IMR-90 (cell line): ENCODE measurements around the gene FAM162B. TPM values are rescaled to one million over a fixed set of nuclear protein-coding genes. Genes with fewer than 3 reads are reported as not detected.

ENCODE experiments used
- ATAC-seq: fragments of 200-7000 bp; cut with Tn5 transposase; 2 replicates; pipeline ENCODE4 v1.9.1; 2020; ENCODE audit warnings: low read depth, mild to moderate bottlenecking, moderate library complexity
- BruUV-seq: library from RNA; stranded (reverse); fragments of 400-500 nt; replicated peaks from 2 replicates; lab custom pipeline; 2021; lab: Mats Ljungman, UMichigan
- CTCF ChIA-PET: fragments of 300-600 bp; formaldehyde crosslinking; extraction: SDS; loops from one replicate; lab custom pipeline; 2021; ENCODE audit warnings: antibody characterized with exemption; lab: Yijun Ruan, JAX
- POLR2A ChIA-PET: fragments of 300-600 bp; sonication (Branson Sonifier 250); formaldehyde crosslinking; loops from one replicate; lab custom pipeline; 2022; ENCODE audit warnings: antibody characterized with exemption; ENCODE audit not compliant: unreplicated experiment; lab: Charles Lee
- DNase-seq: peaks from one replicate; pipeline ENCODE4 v3.0.0; 2013
- H2AFZ ChIP-seq: replicated peaks from 2 replicates; pipeline ENCODE3; 2013; ENCODE audit warnings: low read length, mild to moderate bottlenecking; ENCODE audit not compliant: poor library complexity
- H2AK5ac ChIP-seq: 2 replicates; pipeline ENCODE4 v1.6.1; 2013; ENCODE audit warnings: low read depth, low read length, inconsistent platforms
- H2AK9ac ChIP-seq: replicated peaks from 2 replicates; pipeline ENCODE3; 2013; ENCODE audit warnings: mild to moderate bottlenecking, low read depth, low read length, moderate library complexity; ENCODE audit not compliant: poor library complexity
- H2BK120ac ChIP-seq: 2 replicates; pipeline ENCODE4 v1.6.1; 2013; ENCODE audit warnings: low read depth, low read length, inconsistent platforms
- H2BK15ac ChIP-seq: 3 replicates; pipeline ENCODE4 v1.6.1; 2013; ENCODE audit warnings: low read depth, low read length, inconsistent platforms
- H2BK20ac ChIP-seq: 2 replicates; pipeline ENCODE4 v1.6.1; 2013; ENCODE audit warnings: low read depth, mild to moderate bottlenecking, inconsistent platforms, low read length, moderate library complexity
- H2BK5ac ChIP-seq: 2 replicates; pipeline ENCODE4 v1.6.1; 2013; ENCODE audit warnings: mild to moderate bottlenecking, low read depth, low read length, inconsistent platforms; ENCODE audit not compliant: poor library complexity, severe bottlenecking
- H3K14ac ChIP-seq: replicated peaks from 2 replicates; pipeline ENCODE4 v1.6.1; 2013; ENCODE audit warnings: low read depth, low read length, inconsistent platforms
- H3K18ac ChIP-seq: 2 replicates; pipeline ENCODE4 v1.6.1; 2013; ENCODE audit warnings: low read depth, low read length, control low read depth
- H3K23ac ChIP-seq: 2 replicates; pipeline ENCODE4 v1.6.1; 2013; ENCODE audit warnings: low read depth, low read length, inconsistent platforms
- H3K27ac ChIP-seq: 2 replicates; pipeline ENCODE4 v1.5.1; 2013; ENCODE audit warnings: mild to moderate bottlenecking, control low read depth, low read length; ENCODE audit not compliant: insufficient read depth
- H3K27me3 ChIP-seq: 2 replicates; pipeline ENCODE4 v1.6.1; 2013; ENCODE audit warnings: low read length; ENCODE audit not compliant: control insufficient read depth, insufficient read depth
- H3K36me3 ChIP-seq: 2 replicates; pipeline ENCODE4 v1.6.1; 2013; ENCODE audit warnings: low read length, mixed read lengths; ENCODE audit not compliant: control insufficient read depth, insufficient read depth
- H3K4ac ChIP-seq: 2 replicates; pipeline ENCODE4 v1.6.1; 2013; ENCODE audit warnings: low read depth, low read length, inconsistent platforms
- H3K4me1 ChIP-seq: 2 replicates; pipeline ENCODE4 v1.6.1; 2013; ENCODE audit warnings: low read length, mixed read lengths; ENCODE audit not compliant: control insufficient read depth, insufficient read depth
- H3K4me2 ChIP-seq: 2 replicates; pipeline ENCODE4 v1.6.1; 2013; ENCODE audit warnings: low read depth, mild to moderate bottlenecking, control low read depth, low read length, moderate library complexity
- H3K4me3 ChIP-seq: 2 replicates; pipeline ENCODE4 v1.5.1; 2013; ENCODE audit warnings: low read depth, mild to moderate bottlenecking, control low read depth, low read length, moderate library complexity; ENCODE audit not compliant: insufficient read depth
- H3K56ac ChIP-seq: 2 replicates; pipeline ENCODE4 v1.6.1; 2013; ENCODE audit warnings: low read length, inconsistent platforms; ENCODE audit not compliant: insufficient read depth; ENCODE audit errors: extremely low read depth
- H3K79me1 ChIP-seq, 2 experiments: 2 replicates each; pipeline ENCODE4 v1.6.1; 2013; ENCODE audit warnings: low read length in 2 of 2, inconsistent platforms in 1 of 2, low read depth in 1 of 2
- H3K9ac ChIP-seq: 2 replicates; pipeline ENCODE4 v1.6.1; 2013; ENCODE audit warnings: low read depth, low read length, control low read depth
- H3K9me1 ChIP-seq: 2 replicates; pipeline ENCODE4 v1.6.1; 2013; ENCODE audit warnings: low read length, inconsistent platforms; ENCODE audit not compliant: insufficient read depth
- H3K9me3 ChIP-seq: 2 replicates; pipeline ENCODE4 v1.6.1; 2013; ENCODE audit warnings: low read length; ENCODE audit not compliant: control insufficient read depth, insufficient read depth
- H4K20me1 ChIP-seq: 2 replicates; pipeline ENCODE4 v1.6.1; 2013; ENCODE audit warnings: low read length, inconsistent platforms; ENCODE audit not compliant: insufficient read depth
- H4K5ac ChIP-seq: 2 replicates; pipeline ENCODE4 v1.6.1; 2013; ENCODE audit warnings: mild to moderate bottlenecking, low read depth, low read length, control low read depth
- H4K8ac ChIP-seq, 2 experiments: 2 replicates each; pipeline ENCODE4 v1.6.1; 2013; ENCODE audit warnings: low read depth in 2 of 2, low read length in 2 of 2, control low read depth in 1 of 2, inconsistent platforms in 1 of 2
- H4K91ac ChIP-seq: 2 replicates; pipeline ENCODE4 v1.6.1; 2013; ENCODE audit warnings: low read depth, low read length, inconsistent platforms; ENCODE audit not compliant: insufficient read depth
- BHLHE40 ChIP-seq: fragments of 150-350 bp; IDR thresholded peaks from 2 replicates; pipeline ENCODE4 v1.6.1; 2016; ENCODE audit warnings: mild to moderate bottlenecking, low read depth, low read length
- CHD1 ChIP-seq: IDR thresholded peaks from 2 replicates; pipeline ENCODE4 v1.6.1; 2012; ENCODE audit warnings: low read depth, low read length, improper control_type of control experiment
- FOS ChIP-seq: fragments of 150-350 bp; IDR thresholded peaks from 2 replicates; pipeline ENCODE4 v1.6.1; 2016; ENCODE audit warnings: low read depth, low read length
- MAFK ChIP-seq: IDR thresholded peaks from 2 replicates; pipeline ENCODE4 v1.6.1; 2012; ENCODE audit warnings: low read depth, low read length, improper control_type of control experiment
- MAZ ChIP-seq: IDR thresholded peaks from 2 replicates; pipeline ENCODE4 v1.6.1; 2012; ENCODE audit warnings: low read depth, mild to moderate bottlenecking, low read length, improper control_type of control experiment, moderate library complexity, borderline replicate concordance
- MXI1 ChIP-seq: IDR thresholded peaks from 2 replicates; pipeline ENCODE4 v1.6.1; 2012; ENCODE audit warnings: low read depth, mild to moderate bottlenecking, low read length, moderate library complexity, borderline replicate concordance
- NFE2L2 ChIP-seq: fragments of 150-350 bp; IDR thresholded peaks from 2 replicates; pipeline ENCODE4 v1.6.1; 2016; ENCODE audit warnings: low read depth, mild to moderate bottlenecking, low read length
- RAD21 ChIP-seq: IDR thresholded peaks from 2 replicates; pipeline ENCODE4 v1.6.1; 2012; ENCODE audit warnings: low read length, improper control_type of control experiment
- RFX5 ChIP-seq: IDR thresholded peaks from 2 replicates; pipeline ENCODE4 v1.8.0; 2012; ENCODE audit warnings: low read depth, mild to moderate bottlenecking, low read length, moderate library complexity
- SMC3 ChIP-seq: fragments of 150-350 bp; IDR thresholded peaks from 2 replicates; pipeline ENCODE4 v1.6.1; 2016; ENCODE audit warnings: low read depth, mild to moderate bottlenecking, antibody characterized with exemption, low read length, moderate library complexity
- WGBS, 2 experiments: methylation state at CpG; one replicate each; pipeline versions ENCODE4 v1.1.5 to v1.1.7; 2013; ENCODE audit warnings: missing lambda C conversion rate in 2 of 2; ENCODE audit not compliant: insufficient read length in 1 of 2; ENCODE audit errors: extremely low coverage in 2 of 2; 5-methylcytosine and 5-hydroxymethylcytosine counted together
- dilution Hi-C: fragments of 300-500 bp; cut with HindIII; formaldehyde crosslinking; loops from one replicate; pipeline ENCODE4 v1.14.3; 2018; ENCODE audit warnings: low sequenced_read_pairs; ENCODE audit not compliant: unreplicated experiment
- in situ Hi-C: fragments of 300-500 bp; cut with MboI; formaldehyde crosslinking; loops from 3 replicates; pipeline ENCODE4 v1.14.3; 2019; ENCODE audit warnings: low sequenced_read_pairs, inconsistent platforms, mixed read lengths
- intact Hi-C: fragments of 100-400 bp; cut with micrococcal nuclease; formaldehyde crosslinking; loops from 2 replicates; pipeline ENCODE4 v1.10.0; 2022
- polyA plus RNA-seq, 3 experiments: library from polyadenylated mRNA; depleted of rRNA; stranded (reverse); fragments of >200 nt; gene quantifications; 2 replicates each; pipeline ENCODE4 v1.2.3, GENCODE V29; 2012; ENCODE audit warnings: low replicate concordance in 1 of 3
- total RNA-seq: library from RNA; depleted of rRNA; stranded (reverse); fragments of >200 nt; gene quantifications from 2 replicates; pipeline ENCODE4 v1.2.3, GENCODE V29; 2012
- TF ChIP-seq, protein P1 (sequence below): fragments of 150-350 bp; IDR thresholded peaks from 2 replicates; pipeline ENCODE4 v1.6.1; 2017; ENCODE audit warnings: mild to moderate bottlenecking, antibody characterized with exemption, low read length, low read depth

The FAM162B gene
- total and polyA plus RNA-seq, 2 of the 4 experiments (the other 2 are of a cell fraction) = 2.9 to 3.2 TPM

- DNase-seq (no peak), ATAC-seq (no peak)
- Histone ChIP-seq H2AK9ac (no peak overlapping the region), H4K5ac (no peak overlapping the region), H3K56ac (no peak overlapping the region; the same call in 1 of the 2 replicates), H2BK5ac (no peak overlapping the region), H3K4ac (no peak overlapping the region), H2BK120ac (no peak overlapping the region), H3K9me1 (no peaks in the 10 kb centered on the region), H3K27me3 (peaks cover 12% of the 10 kb centered on the region), H3K23ac (no peak overlapping the region), H3K9me3 (no peaks in the 10 kb centered on the region), H3K4me3 (no peak overlapping the region), H3K9ac (no peak overlapping the region), H3K14ac (no peak overlapping the region), H2AFZ (no peak overlapping the region), H3K36me3 (no peaks in the 10 kb centered on the region), H4K20me1 (no peaks in the 10 kb centered on the region), H3K27ac (no peak overlapping the region), H3K4me1 (no peaks in the 10 kb centered on the region), H3K79me1 (no peaks in the 10 kb centered on the region), H2BK15ac (no peak overlapping the region), H3K4me2 (no peak overlapping the region), H4K91ac (no peak overlapping the region), H2BK20ac (no peak overlapping the region), H4K8ac (no peak overlapping the region), H2AK5ac (no peak overlapping the region), H3K18ac (no peak overlapping the region)
- ChIA-PET POLR2A (no interaction called here), CTCF (no interaction called here)
- BruUV-seq = no TSS peak
- dilution Hi-C loops = no loop called here
- WGBS, 2 experiments = no CpG with 5 or more reads among the region's 1 CpG
- in situ Hi-C loops = no loop called here
- intact Hi-C loops = no loop called here
- no peak for TF ChIP-seq MXI1
- TF ChIP-seq BHLHE40 = no peak
- TF ChIP-seq, protein P1, sequence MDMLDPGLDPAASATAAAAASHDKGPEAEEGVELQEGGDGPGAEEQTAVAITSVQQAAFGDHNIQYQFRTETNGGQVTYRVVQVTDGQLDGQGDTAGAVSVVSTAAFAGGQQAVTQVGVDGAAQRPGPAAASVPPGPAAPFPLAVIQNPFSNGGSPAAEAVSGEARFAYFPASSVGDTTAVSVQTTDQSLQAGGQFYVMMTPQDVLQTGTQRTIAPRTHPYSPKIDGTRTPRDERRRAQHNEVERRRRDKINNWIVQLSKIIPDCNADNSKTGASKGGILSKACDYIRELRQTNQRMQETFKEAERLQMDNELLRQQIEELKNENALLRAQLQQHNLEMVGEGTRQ = no peak
- TF ChIP-seq MAZ = no peak
- TF ChIP-seq RFX5 = no peak
- TF ChIP-seq RAD21 = no peak
- no peak for TF ChIP-seq SMC3
- no peak for TF ChIP-seq FOS
- no peak for TF ChIP-seq NFE2L2
- no peak for TF ChIP-seq CHD1
- TF ChIP-seq MAFK = no peak
Observed at GRCh38 chr6:116762235-116762634, 3.3 kb downstream of the FAM162B start.
